Activated CD8-positive, alpha-beta T cell treated with anti-CD3 and anti-CD28 coated beads for 36 hours (primary cell): Measurements from ENCODE around the gene LRRTM4. TPM values are rescaled to one million over a fixed set of nuclear protein-coding genes. Genes with fewer than 3 reads are reported as not detected.
"Not testable (repeated sequence)": the region's sequence is repeated elsewhere in the genome, so short reads cannot be mapped to it uniquely, and the experiment has no call there.

Source experiments
- ATAC-seq: fragments of 200-7000 bp; cut with Tn5 transposase; one replicate; pipeline ENCODE4 v1.10.0; 2021; ENCODE audit warnings: mild to moderate bottlenecking, moderate library complexity
- CTCF ChIA-PET: fragments of 350-600 bp; sonication (Branson Sonifier 250); formaldehyde crosslinking; loops from one replicate; lab custom pipeline; 2021; ENCODE audit warnings: antibody characterized with exemption; lab: Charles Lee
- POLR2A ChIA-PET: fragments of 350-600 bp; sonication (Branson Sonifier 250); formaldehyde crosslinking; loops from one replicate; lab custom pipeline; 2021; ENCODE audit warnings: antibody characterized with exemption; lab: Charles Lee
- DNase-seq: peaks from one replicate; pipeline ENCODE4 v3.0.0-alpha.2; 2020
- H3K27ac Mint-ChIP-seq: one replicate; pipeline ENCODE4 v1.8.0; 2021; ENCODE audit warnings: mild to moderate bottlenecking, mixed read lengths
- H3K27me3 Mint-ChIP-seq: one replicate; pipeline ENCODE4 v1.8.0; 2021; ENCODE audit warnings: mixed read lengths
- H3K36me3 Mint-ChIP-seq: one replicate; pipeline ENCODE4 v1.8.0; 2021; ENCODE audit warnings: low read depth, mixed read lengths
- H3K4me1 Mint-ChIP-seq: one replicate; pipeline ENCODE4 v1.8.0; 2021; ENCODE audit warnings: low read depth, mixed read lengths
- H3K4me3 Mint-ChIP-seq: one replicate; pipeline ENCODE4 v1.8.0; 2021; ENCODE audit warnings: mild to moderate bottlenecking, moderate library complexity, mixed read lengths
- H3K9me3 Mint-ChIP-seq: one replicate; pipeline ENCODE4 v1.8.0; 2021; ENCODE audit warnings: mixed read lengths
- CTCF ChIP-seq: fragments of 200-600 bp; IDR thresholded peaks from one replicate; pipeline ENCODE4 v1.8.0; 2022; ENCODE audit warnings: antibody characterized with exemption, mild to moderate bottlenecking
- intact Hi-C: fragments of 100-400 bp; cut with micrococcal nuclease; formaldehyde crosslinking; loops from one replicate; pipeline ENCODE4 v1.10.0; 2022
- total RNA-seq, 2 experiments: library from RNA; stranded (reverse); gene quantifications; one replicate each; pipeline ENCODE4 v1.2.3, GENCODE V29; 2021

The LRRTM4 gene
- total RNA-seq, 2 experiments from 2014 or later = not detected

GRCh38 chr2:77054938-77055337, 467.2 kb downstream of the LRRTM4 start:
- Mint-ChIP-seq H3K4me1 (no peaks in the 10 kb centered on the region), H3K36me3 (no peaks in the 10 kb centered on the region), H3K4me3 (no peak overlapping the region), H3K27me3 (no peaks in the 10 kb centered on the region), H3K27ac (no peak overlapping the region), H3K9me3 (no peaks in the 10 kb centered on the region)
- intact Hi-C loops = no loop called here
- POLR2A ChIA-PET = no interaction called here
- TF ChIP-seq CTCF = no peak
- DNase-seq (no peak), ATAC-seq (no peak)
- CTCF ChIA-PET = no interaction called here

- Mint-ChIP-seq H3K9me3 (peaks cover 11% of the 10 kb centered on the region), H3K27me3 (no peaks in the 10 kb centered on the region), H3K4me3 (no peak overlapping the region), H3K27ac (no peak overlapping the region), H3K36me3 (no peaks in the 10 kb centered on the region), H3K4me1 (no peaks in the 10 kb centered on the region)
- DNase-seq (no peak), ATAC-seq (no peak)
- CTCF ChIA-PET = no interaction called here
- POLR2A ChIA-PET = no interaction called here
- intact Hi-C loops = no loop called here
- TF ChIP-seq CTCF = no peak
Measured at GRCh38 chr2:77046339-77046738, 475.8 kb downstream of the LRRTM4 start.

GRCh38 chr2:77045456-77045855, 476.7 kb downstream of the LRRTM4 start:
- POLR2A ChIA-PET, H3K27me3 Mint-ChIP-seq, ATAC-seq, H3K4me1 Mint-ChIP-seq, CTCF ChIA-PET, intact Hi-C loops, H3K27ac Mint-ChIP-seq, DNase-seq, H3K36me3 Mint-ChIP-seq, H3K4me3 Mint-ChIP-seq: not testable (repeated sequence)
- H3K9me3 Mint-ChIP-seq = peaks cover 11% of the 10 kb centered on the region

- no peaks in the 10 kb centered on the region for H3K4me1 Mint-ChIP-seq
- no peaks in the 10 kb centered on the region for H3K27me3 Mint-ChIP-seq
- no peak overlapping the region for H3K4me3 Mint-ChIP-seq
- ATAC-seq (no peak), DNase-seq (no peak)
- TF ChIP-seq CTCF = no peak
- intact Hi-C loops = no loop called here
- no peak overlapping the region for H3K27ac Mint-ChIP-seq
- POLR2A ChIA-PET = no interaction called here
- CTCF ChIA-PET = no interaction called here
- no peaks in the 10 kb centered on the region for H3K36me3 Mint-ChIP-seq
- peaks cover 5% of the 10 kb centered on the region for H3K9me3 Mint-ChIP-seq
Measured at GRCh38 chr2:77034445-77034844, 487.7 kb downstream of the LRRTM4 start.

- H3K27me3 Mint-ChIP-seq, H3K27ac Mint-ChIP-seq, H3K4me3 Mint-ChIP-seq, DNase-seq, POLR2A ChIA-PET, H3K36me3 Mint-ChIP-seq, H3K4me1 Mint-ChIP-seq, intact Hi-C loops, CTCF ChIA-PET, ATAC-seq: not testable (repeated sequence)
- H3K9me3 Mint-ChIP-seq = peaks cover 12% of the 10 kb centered on the region
Measured at GRCh38 chr2:77029237-77029636, 492.9 kb downstream of the LRRTM4 start.

- no peak for ATAC-seq
- Mint-ChIP-seq H3K4me1 (no peaks in the 10 kb centered on the region), H3K36me3 (no peaks in the 10 kb centered on the region), H3K27me3 (no peaks in the 10 kb centered on the region), H3K9me3 (peaks cover 18% of the 10 kb centered on the region), H3K27ac (no peak overlapping the region), H3K4me3 (no peak overlapping the region)
- intact Hi-C loops = no loop called here
- ChIA-PET POLR2A (no interaction called here), CTCF (no interaction called here)
- no peak for DNase-seq
- no peak for TF ChIP-seq CTCF
Measured at GRCh38 chr2:77028032-77028600, 494.1 kb downstream of the LRRTM4 start.
